Measurements from ENCODE around the gene CYB561D1.

CYB561D1 gene

DNA sequence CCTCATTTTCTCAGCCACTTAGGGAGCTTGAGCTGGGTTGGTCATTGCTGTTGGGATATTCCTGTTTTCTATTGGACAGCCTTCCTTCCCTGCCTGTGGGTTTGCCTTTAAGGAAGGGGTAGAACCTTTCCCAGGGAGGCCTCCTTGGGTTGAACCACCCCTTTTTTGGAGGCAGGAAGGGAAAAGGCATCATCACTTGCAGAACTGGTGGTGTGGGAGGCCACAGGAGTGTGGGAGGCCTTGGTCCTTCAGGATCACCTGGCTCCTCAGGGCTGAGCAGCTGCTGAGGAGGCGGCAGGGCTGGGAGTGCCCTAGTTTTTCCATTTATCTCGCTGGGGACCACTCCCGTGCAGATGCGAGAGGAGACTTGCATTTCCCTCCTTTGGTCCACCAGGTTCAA lies 667 bp upstream of the CYB561D1 start:
- DNase-seq (ENCODE audit: insufficient read length, low spot score) (no peak), FAIRE-seq (no peak)
- TF ChIP-seq CTCF (IDR thresholded peaks at IDR 0.05; ENCODE audit: insufficient read depth, missing control alignments): no peak

DNA sequence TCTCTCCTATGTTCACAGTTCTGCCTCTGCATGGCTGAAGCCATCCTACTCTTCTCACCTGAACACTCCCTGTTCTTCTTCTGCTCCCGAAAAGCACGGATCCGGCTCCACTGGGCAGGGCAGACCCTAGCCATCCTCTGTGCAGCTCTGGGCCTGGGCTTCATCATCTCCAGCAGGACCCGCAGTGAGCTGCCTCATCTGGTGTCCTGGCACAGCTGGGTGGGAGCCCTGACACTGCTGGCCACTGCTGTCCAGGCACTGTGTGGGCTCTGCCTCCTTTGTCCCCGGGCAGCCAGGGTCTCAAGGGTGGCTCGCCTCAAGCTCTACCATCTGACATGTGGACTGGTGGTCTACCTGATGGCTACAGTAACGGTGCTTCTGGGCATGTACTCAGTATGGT lies 1.8 kb downstream of the CYB561D1 start:
- no peak for TF ChIP-seq CTCF (IDR thresholded peaks at IDR 0.05; ENCODE audit: insufficient read depth, missing control alignments)
- FAIRE-seq (no peak), DNase-seq (ENCODE audit: insufficient read length, low spot score) (no peak)

DNA sequence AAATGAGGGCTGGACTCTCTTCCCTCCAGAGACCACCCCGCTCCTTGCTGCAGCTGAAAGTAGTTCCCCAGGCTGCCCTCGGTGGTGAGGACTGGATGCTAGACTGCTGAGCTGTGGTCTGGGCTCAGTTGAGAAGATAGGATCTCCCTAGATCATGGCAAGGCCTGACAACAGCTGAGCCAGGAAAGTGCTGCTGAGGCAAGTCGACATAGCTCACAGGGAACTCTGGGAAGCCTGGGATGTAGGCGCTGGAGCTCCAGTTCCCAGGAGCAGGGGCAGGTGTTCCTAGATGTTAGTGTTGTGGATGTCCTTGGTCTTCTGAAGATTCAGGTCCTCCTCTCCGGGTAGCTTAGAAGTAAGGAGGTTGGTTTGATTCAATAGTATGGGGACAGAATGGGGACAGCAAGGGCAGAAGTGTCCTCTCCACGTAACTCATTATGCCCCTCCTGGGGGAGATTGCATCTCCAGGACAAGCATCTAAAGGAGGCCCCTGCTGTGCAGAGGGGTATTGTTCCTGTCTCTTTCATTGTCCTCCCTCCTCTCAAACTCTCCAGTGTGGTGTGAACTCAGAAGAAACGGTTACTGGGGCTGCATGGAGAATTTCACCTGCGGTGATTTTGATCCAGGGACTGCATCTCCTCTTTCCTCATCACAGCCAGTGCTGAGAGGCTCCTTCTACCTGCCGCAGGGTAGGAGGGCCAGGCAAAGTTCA lies 3.7 kb downstream of the CYB561D1 start:
- DNase-seq (ENCODE audit: insufficient read length, low spot score) (no peak), FAIRE-seq (no peak)
- no peak for TF ChIP-seq CTCF (IDR thresholded peaks at IDR 0.05; ENCODE audit: insufficient read depth, missing control alignments)

DNA sequence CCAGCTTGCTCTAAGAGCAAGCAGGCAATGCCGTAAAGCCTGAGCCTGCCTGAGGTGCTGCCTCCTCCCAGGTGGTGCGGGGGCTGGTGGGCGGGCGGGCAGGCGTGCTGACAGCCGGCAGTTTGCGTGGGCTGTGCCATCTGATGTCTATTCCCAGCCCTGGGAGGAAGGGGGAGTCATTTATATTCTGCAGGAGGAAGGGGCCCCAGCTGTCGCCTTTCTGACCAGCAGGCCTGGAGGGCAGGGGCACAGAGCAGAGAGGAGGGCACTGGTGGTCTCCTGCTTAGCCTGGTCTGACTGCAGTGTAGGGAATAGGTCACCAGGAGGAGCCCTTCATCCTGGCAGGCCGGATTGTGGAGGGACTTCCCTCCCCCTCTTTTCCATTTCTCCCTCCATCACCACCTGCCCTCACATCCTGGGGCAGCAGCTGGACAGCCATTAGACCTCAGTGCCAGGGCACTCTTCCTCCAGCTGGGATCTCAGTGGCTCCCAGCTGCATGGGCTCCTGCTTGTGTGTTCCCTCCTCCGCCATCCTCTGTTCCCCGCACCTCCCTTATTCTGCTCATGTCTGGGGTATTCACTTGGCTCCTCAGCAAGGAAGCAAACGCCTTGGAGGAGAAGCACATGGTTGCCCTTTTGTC lies 4.4 kb downstream of the CYB561D1 start:
- DNase-seq (ENCODE audit: insufficient read length, low spot score): no peak
- FAIRE-seq: no peak
- TF ChIP-seq CTCF (IDR thresholded peaks at IDR 0.05; ENCODE audit: insufficient read depth, missing control alignments): peak; percentile 53

GRCh38 chr1:109499081-109499480 lies 5.2 kb downstream of the CYB561D1 start:
- DNase-seq (ENCODE audit: insufficient read length, low spot score) (no peak), FAIRE-seq (no peak)
- no peak for TF ChIP-seq CTCF (IDR thresholded peaks at IDR 0.05; ENCODE audit: insufficient read depth, missing control alignments)

DNA sequence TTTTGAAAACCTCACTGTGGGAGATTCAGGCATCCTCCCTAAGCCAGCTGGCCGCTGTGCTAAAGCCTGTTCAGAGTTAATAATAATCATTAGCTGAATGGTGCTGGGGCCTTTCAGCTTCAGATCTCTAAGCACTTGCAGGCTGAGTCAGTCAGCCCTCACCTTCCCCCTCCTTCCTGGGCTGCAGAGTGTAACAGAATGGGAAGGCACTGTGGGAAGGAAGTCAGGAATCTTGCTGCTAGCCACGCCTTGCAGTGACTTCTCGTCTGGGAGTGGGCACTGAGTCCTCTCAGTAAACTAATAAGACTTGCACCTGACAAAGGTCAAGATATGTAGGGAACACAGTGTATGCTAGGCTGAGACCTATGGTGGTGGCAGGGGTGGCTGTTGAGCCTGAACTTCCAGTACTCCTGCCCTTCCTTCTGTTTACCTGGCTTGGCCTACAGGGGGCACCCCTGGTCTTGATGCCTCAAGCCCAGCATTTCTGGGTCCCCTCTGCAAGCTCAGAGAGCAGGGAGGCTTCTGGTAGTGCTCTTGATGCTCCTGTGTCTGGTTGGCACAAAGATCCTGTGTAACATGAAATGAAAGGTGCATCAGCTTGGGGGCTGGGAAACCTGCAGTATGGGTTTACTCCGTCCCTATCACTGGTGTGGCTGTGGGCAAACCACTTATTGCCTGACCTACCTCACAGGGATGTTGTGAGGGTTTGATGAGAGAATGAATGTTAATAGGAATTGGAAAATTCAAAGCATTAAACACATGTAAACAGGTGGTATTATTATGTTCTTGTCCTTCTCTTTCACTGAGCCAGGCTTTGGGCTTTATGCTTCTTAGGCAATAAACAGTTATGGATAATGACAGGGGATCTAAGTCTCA lies 6.0 kb downstream of the CYB561D1 start:
- TF ChIP-seq CTCF (IDR thresholded peaks at IDR 0.05; ENCODE audit: insufficient read depth, missing control alignments): peak; percentile 29
- FAIRE-seq: no peak
- no peak for DNase-seq (ENCODE audit: insufficient read length, low spot score)

Measured in D721Med (cell line).